ENCODE measurements around the gene CIDEC. TPM values are rescaled to one million over a fixed set of nuclear protein-coding genes. Genes with fewer than 3 reads are reported as not detected.
A peak's percentile ranks its signal among the peaks of the same experiment; 100 is the strongest.

CIDEC gene
- total RNA-seq, 4 donors from 2014 or later, result 1.00 to 50.5 (median 48.0) TPM

DNA sequence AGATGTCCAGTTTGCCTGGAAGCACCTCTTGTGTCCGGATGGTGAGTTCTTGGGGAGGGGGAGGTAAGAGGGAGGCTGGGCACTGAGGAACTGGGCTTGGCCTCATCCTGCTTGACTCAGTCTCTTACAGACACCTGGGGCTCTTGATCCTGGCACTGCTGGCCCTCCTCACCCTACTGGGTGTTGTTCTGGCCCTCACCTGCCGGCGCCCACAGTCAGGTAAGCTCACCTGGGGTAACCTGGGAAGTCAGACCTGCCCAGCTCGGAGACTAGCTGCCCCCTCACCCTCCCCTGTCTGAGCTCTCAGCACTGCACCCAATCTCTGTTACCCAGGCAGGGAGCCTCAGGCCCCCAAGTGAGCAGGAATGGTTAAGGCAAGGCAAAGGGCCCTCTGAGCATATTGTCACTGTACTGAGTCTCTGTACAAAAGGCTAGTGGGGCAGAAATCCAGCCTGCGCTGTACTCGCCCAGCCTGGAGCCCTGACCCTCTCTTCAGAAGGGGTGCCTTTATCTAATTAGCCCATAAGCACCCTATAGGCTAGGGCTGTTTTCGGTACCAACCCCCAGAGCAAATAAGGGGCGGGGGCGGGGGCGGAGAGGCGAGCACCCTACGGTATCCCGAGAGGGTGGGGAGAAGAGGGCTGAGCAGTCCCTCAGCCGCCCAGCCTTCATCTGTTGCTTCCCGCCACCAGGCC, 34.7 kb upstream of the CIDEC start:
- no peaks in the 10 kb centered on the region for H3K36me3 ChIP-seq
- no peak for DNase-seq
- in situ Hi-C loops (cut with MboI; ENCODE audit: low pct_ligation_motif_present in 1 of 4, low pct_unique_long_range_greater_than_20kb in 1 of 4, low sequenced_read_pairs in 3 of 4), result no loop called here
- peaks cover 28 to 44% (median 40%) of the 10 kb centered on the region in 4 donors for H3K4me1 ChIP-seq
- peak overlapping the region in 3 of 4 donors; percentile 53 to 72 (median 53) for H3K4me3 ChIP-seq
- intact Hi-C loops (cut with DNase I; ENCODE audit: low total_unique reads), result loop anchor here (10.0 kb wide), 1 partner anchor 70 kb away; the partner anchor contains the start of gene RPUSD3
- peak overlapping the region; percentile 90 to 95 (median 92) for H3K27ac ChIP-seq
- 47% methylated on average over 6 of the region's 15 CpGs; no CpG with 5 or more reads in 1 of the 2 donors for WGBS, 2 donors (ENCODE audit: low coverage in 1 of 2)
- no peaks in the 10 kb centered on the region for H3K27me3 ChIP-seq
- no peaks in the 10 kb centered on the region for H3K9me3 ChIP-seq
- TF ChIP-seq EP300 (IDR thresholded peaks at IDR 0.05; ENCODE audit: low read depth) (no peak), POLR2A (IDR thresholded peaks at IDR 0.05) (no peak), POLR2AphosphoS5 (IDR thresholded peaks at IDR 0.05) (no peak)
- TF ChIP-seq, protein P1, sequence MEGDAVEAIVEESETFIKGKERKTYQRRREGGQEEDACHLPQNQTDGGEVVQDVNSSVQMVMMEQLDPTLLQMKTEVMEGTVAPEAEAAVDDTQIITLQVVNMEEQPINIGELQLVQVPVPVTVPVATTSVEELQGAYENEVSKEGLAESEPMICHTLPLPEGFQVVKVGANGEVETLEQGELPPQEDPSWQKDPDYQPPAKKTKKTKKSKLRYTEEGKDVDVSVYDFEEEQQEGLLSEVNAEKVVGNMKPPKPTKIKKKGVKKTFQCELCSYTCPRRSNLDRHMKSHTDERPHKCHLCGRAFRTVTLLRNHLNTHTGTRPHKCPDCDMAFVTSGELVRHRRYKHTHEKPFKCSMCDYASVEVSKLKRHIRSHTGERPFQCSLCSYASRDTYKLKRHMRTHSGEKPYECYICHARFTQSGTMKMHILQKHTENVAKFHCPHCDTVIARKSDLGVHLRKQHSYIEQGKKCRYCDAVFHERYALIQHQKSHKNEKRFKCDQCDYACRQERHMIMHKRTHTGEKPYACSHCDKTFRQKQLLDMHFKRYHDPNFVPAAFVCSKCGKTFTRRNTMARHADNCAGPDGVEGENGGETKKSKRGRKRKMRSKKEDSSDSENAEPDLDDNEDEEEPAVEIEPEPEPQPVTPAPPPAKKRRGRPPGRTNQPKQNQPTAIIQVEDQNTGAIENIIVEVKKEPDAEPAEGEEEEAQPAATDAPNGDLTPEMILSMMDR (IDR thresholded peaks at IDR 0.05), result no peak

DNA sequence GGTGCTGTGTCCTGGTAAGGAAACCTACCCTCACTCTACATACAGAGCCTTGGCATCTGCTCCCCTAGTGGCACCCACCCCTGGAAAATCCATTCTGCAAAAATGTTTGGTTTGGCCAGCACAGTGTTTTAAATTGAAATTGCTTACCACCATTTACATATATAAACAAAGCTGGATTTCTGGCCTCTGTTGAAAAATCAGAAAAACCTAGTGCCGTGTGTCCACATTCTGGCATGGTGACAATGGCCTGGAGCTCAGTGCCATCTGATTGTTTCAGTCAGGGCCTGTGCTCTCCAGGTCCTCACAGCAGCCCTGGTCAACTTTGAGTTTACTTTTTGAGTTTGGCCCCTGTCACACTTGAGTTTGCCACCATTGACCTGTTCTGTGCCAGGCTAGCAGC, 34.0 kb upstream of the CIDEC start:
- DNase-seq, result no peak
- H3K4me3 ChIP-seq, result no peak overlapping the region
- in situ Hi-C loops (cut with MboI; ENCODE audit: low pct_ligation_motif_present in 1 of 4, low pct_unique_long_range_greater_than_20kb in 1 of 4, low sequenced_read_pairs in 3 of 4), result no loop called here
- H3K27me3 ChIP-seq, result no peaks in the 10 kb centered on the region
- no peaks in the 10 kb centered on the region for H3K9me3 ChIP-seq
- intact Hi-C loops (cut with DNase I; ENCODE audit: low total_unique reads), result loop anchor here (10.0 kb wide), 1 partner anchor 69 kb away; the partner anchor contains the start of gene RPUSD3
- WGBS, 2 donors (ENCODE audit: low coverage in 1 of 2), result 67% methylated on average over 1 of the region's 1 CpG; no CpG with 5 or more reads in 1 of the 2 donors
- H3K4me1 ChIP-seq, result peaks cover 28 to 44% (median 40%) of the 10 kb centered on the region in 4 donors
- H3K36me3 ChIP-seq, result no peaks in the 10 kb centered on the region
- TF ChIP-seq POLR2A (IDR thresholded peaks at IDR 0.05) (no peak), EP300 (IDR thresholded peaks at IDR 0.05; ENCODE audit: low read depth) (no peak), POLR2AphosphoS5 (IDR thresholded peaks at IDR 0.05) (no peak)
- TF ChIP-seq, protein P1 (IDR thresholded peaks at IDR 0.05), result no peak
- peak overlapping the region; percentile 90 to 95 (median 92) for H3K27ac ChIP-seq

DNA sequence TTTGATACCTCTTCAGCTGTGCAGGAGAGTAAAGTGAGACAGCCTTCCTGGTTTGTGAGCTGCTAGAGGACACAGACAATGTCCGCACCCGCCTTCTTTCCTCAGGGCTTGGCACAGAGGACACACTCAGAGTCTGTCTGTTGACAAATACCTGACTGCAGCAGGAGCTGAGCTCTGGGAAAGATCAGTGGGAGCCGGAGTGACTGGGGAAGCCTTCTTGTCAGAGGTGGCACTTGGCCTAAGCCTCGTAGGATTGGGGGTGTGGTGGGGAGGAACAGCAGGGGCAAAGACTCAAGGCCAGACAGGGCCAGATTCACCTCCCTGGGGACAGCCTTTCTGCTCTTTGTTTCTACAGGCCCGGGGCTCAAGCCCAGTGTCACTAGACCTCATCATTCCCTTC, 33.5 kb upstream of the CIDEC start:
- intact Hi-C loops (cut with DNase I; ENCODE audit: low total_unique reads), result loop anchor here (10.0 kb wide), 1 partner anchor 69 kb away; the partner anchor contains the start of gene RPUSD3
- in situ Hi-C loops (cut with MboI; ENCODE audit: low pct_ligation_motif_present in 1 of 4, low pct_unique_long_range_greater_than_20kb in 1 of 4, low sequenced_read_pairs in 3 of 4), result no loop called here
- Histone ChIP-seq H3K9me3 (no peaks in the 10 kb centered on the region), H3K4me1 (peaks cover 27 to 44% (median 40%) of the 10 kb centered on the region in 4 donors), H3K4me3 (no peak overlapping the region), H3K27me3 (no peaks in the 10 kb centered on the region), H3K27ac (peak overlapping the region in 3 of 4 donors; percentile 7 to 95 (median 20)), H3K36me3 (no peaks in the 10 kb centered on the region)
- WGBS, 2 donors (ENCODE audit: low coverage in 1 of 2), result 73% methylated on average over 5 of the region's 5 CpGs; no CpG with 5 or more reads in 1 of the 2 donors
- no peak for DNase-seq
- TF ChIP-seq POLR2A (IDR thresholded peaks at IDR 0.05) (no peak), POLR2AphosphoS5 (IDR thresholded peaks at IDR 0.05) (no peak), EP300 (IDR thresholded peaks at IDR 0.05; ENCODE audit: low read depth) (no peak)
- TF ChIP-seq, protein P1 (IDR thresholded peaks at IDR 0.05), result no peak

DNA sequence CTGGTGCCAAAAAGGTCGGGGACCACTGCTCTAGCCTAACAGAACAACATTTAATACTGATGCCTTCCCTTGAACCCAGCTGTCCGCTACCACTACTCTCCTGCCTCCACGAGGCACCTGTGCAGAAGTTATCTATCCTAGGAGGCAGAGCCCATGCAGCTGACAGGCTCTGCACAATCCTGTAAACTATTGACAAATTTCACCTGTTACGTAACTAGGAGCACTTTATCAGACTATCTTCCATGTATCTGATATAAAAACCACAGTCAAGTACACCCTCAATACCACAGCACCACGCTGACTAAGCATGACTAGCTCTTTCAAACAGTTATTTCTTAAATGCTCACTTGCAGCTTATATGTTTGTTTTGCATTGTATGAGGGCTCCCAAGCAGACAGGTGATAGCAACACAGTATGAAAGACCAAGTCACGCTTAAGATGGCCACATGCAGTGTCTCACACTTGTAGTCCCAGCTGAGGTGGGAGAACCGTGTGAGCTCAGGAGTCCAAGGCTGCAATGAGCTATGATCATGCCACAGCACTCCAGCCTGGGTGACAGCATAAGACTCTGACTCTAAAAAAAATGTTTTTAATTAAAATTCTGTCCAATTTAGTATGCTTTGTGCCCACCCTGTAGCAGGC, 32.4 kb upstream of the CIDEC start:
- Histone ChIP-seq H3K27me3 (no peaks in the 10 kb centered on the region), H3K4me3 (no peak overlapping the region), H3K9me3 (no peaks in the 10 kb centered on the region), H3K27ac (no peak overlapping the region), H3K4me1 (peaks cover 15 to 36% (median 30%) of the 10 kb centered on the region in 4 donors), H3K36me3 (no peaks in the 10 kb centered on the region)
- WGBS, 2 donors (ENCODE audit: low coverage in 1 of 2), result 76% methylated on average over 5 to 7 of the region's 7 CpGs
- in situ Hi-C loops (cut with MboI; ENCODE audit: low pct_ligation_motif_present in 1 of 4, low pct_unique_long_range_greater_than_20kb in 1 of 4, low sequenced_read_pairs in 3 of 4) (no loop called here), intact Hi-C loops (cut with DNase I; ENCODE audit: low total_unique reads) (loop anchor here (10.0 kb wide), 1 partner anchor 68 kb away; the partner anchor contains the start of gene RPUSD3)
- no peak for DNase-seq
- no peak for TF ChIP-seq POLR2AphosphoS5 (IDR thresholded peaks at IDR 0.05)
- TF ChIP-seq, protein P1 (IDR thresholded peaks at IDR 0.05), result no peak
- TF ChIP-seq EP300 (IDR thresholded peaks at IDR 0.05; ENCODE audit: low read depth), result no peak
- TF ChIP-seq POLR2A (IDR thresholded peaks at IDR 0.05), result no peak
